Ishikawa (cell line): ENCODE results near the gene AHCYL1.

ENCODE experiments used
- EP300 ChIP-seq: IDR thresholded peaks from 2 replicates; pipeline ENCODE4 v1.6.1; 2012; ENCODE audit warnings: borderline replicate concordance
- MAX ChIP-seq: IDR thresholded peaks from 2 replicates; pipeline ENCODE4 v1.6.1; 2012
- RAD21 ChIP-seq: IDR thresholded peaks from 2 replicates; pipeline ENCODE4 v1.6.1; 2012; ENCODE audit warnings: low read depth
- REST ChIP-seq: IDR thresholded peaks from 2 replicates; pipeline ENCODE4 v1.6.1; 2012; ENCODE audit warnings: low read depth, mild to moderate bottlenecking
- TAF1 ChIP-seq: IDR thresholded peaks from 2 replicates; pipeline ENCODE4 v1.6.1; 2012; ENCODE audit warnings: low read depth, mild to moderate bottlenecking
- TEAD4 ChIP-seq: IDR thresholded peaks from 2 replicates; pipeline ENCODE4 v1.6.1; 2012

DNA sequence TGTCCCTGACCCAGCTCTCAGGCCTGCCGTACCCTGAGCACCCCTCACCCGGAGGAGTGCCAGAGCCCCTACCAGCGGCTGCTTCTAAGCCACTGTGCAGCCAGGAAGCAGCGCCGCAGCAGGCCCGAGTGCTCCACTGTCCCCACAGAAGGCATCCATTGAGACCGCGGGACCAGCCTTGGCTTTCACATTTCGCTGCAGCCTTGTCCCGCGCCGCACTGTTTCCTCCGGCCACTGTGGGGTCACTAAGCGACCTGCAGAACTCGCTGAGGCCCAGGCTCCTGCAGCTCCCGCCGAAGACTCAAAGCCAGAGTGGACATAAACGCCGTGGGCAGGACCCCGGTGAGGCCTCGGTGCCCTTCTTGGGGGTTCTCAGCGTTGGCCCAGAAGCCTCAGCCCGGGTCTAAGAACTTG lies 82.9 kb downstream of the AHCYL1 start:
- no peak for TF ChIP-seq EP300
- TF ChIP-seq TEAD4, result no peak
- TF ChIP-seq TAF1, result no peak
- TF ChIP-seq RAD21, result no peak
- TF ChIP-seq REST, result no peak
- no peak for TF ChIP-seq MAX
